Renal cortex interstitium (tissue), 11 donors: ENCODE data around the gene UGT1A7. TPM values are rescaled to one million over a fixed set of nuclear protein-coding genes. Genes with fewer than 3 reads are reported as not detected.

Experiments used
- DNase-seq, 11 donors: peaks; one replicate each; pipeline ENCODE4 v3.0.0-alpha.2; 2013; ENCODE audit warnings: low read depth in 9 of 11, low spot score in 4 of 11; ENCODE audit errors: extremely low read depth in 1 of 11
- polyA plus RNA-seq, 3 donors: library from polyadenylated mRNA; unstranded; fragments of 120-200 nt; gene quantifications; one replicate each; pipeline ENCODE4 v1.2.1, GENCODE V29; 2013; ENCODE audit not compliant: insufficient read length in 3 of 3

The UGT1A7 gene
- polyA plus RNA-seq, 3 donors: 0.09 TPM; not detected in 2

DNA sequence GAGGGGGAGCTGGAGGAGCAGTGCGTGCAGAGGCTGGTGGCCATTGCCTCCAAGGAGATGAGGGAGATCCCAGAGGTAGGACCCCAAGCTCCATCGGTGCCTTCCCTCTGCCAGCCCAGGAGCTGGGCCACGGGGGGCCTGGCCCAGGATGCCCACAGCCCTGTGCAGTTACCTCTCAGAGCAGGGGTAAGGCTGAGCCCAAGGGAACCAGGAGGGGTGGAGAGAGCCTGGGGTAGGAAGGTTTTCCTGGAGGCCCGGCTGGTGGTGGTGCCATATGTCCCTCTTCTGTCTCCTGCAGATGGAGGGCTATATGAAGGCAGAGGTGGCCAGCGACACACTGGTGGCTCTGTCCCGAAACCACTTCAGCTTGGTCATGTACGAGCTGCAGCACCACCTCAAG is 107.9 kb downstream of the UGT1A7 start:
- DNase-seq: no peak

DNA sequence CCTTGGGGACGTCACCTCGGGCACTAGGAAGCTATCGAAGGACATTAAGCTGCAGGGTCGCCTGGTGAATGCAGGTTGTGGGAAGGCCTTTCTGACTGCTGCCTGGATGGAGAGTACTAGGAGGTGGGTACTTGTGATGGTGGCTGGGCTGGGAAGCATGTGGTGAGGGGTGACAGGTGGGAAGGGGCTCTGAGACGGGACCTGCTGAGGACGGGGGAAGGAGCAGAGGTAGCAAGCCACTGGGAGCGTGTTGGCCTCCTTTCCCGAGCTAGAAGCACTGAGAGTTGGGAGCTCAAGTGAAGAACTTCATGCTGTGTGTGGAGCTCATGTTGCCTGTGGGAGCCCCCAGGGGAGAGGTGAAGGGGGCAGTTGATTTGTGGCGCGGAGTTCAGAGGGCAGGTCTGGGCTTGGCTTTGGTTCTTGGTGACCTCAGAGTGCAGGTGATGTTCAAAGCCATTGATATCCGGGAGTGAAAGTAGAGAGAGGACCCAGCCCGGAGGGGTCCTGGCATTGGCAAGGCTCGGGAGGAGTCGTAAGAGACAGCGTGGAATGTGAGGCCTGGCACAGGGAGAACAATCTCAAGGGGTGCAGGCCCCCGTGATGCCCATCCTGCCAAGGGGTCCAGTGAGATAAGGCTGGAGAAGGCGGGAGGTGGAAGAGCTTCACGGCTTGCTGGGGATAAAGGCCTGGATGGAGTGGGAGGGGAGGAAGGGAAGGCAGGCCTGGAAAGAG is 109.6 kb downstream of the UGT1A7 start:
- DNase-seq: no peak

GRCh38 chr2:233791883-233792329 is 110.2 kb downstream of the UGT1A7 start:
- DNase-seq: no peak

- no peak for DNase-seq
Measured at GRCh38 chr2:233792720-233793119, 111.0 kb downstream of the UGT1A7 start.

- no peak for DNase-seq
Measured at GRCh38 chr2:233793465-233794127, 111.9 kb downstream of the UGT1A7 start.

GRCh38 chr2:233794128-233794658 is 112.5 kb downstream of the UGT1A7 start:
- DNase-seq: no peak

DNA sequence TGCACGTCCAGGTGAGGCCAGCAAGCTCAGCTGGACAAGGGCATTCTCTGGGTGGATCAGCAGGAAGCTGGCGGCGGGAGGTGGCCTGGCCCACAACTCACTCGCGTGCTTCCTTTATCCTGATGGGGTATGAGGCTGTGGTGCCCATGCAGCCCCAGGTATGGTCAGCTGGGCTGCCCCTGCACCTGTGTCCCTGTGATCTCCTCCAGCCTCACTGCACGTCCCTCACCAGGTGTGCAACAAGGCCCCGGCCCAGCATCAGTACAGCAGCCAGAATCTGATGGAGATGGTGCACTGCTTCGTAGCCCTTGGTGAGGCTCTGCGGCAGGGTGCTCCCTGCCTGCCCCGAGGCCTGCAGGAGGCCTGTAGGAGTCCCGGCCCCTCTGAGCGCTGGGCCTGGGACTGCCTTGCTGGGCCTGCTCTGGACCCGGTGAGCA is 114.1 kb downstream of the UGT1A7 start:
- DNase-seq: no peak

GRCh38 chr2:233796254-233796653 is 114.6 kb downstream of the UGT1A7 start:
- no peak for DNase-seq

GRCh38 chr2:233798335-233799086 is 116.8 kb downstream of the UGT1A7 start:
- no peak for DNase-seq

DNA sequence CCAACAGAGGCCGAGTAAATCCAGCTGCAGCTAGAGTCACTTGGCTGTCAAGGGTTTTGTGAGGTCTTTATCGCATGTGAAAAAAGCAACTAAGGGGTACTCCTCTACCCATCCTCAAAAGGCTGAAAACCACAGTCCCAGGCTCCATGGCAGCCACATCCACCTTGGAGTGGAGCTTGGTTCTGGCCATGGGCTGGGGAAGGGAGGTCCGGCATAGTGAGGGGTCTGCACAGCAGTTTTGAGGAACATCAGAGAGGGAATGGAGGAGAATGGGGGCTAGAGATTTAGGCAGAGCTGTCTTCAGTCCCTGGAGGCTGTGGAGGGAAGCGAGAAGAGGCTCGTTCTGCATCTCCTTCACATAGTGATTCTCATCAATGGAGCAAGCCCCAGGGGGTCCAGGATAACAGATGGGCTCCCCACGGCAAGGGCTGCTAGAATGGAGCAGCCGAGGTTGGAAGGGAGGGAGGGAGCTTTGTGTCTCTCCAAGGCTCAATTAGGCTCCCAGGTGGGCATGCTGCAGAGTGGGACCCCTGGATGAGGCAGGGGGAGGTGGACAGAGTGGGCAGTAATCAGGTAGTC is 117.5 kb downstream of the UGT1A7 start:
- no peak for DNase-seq

DNA sequence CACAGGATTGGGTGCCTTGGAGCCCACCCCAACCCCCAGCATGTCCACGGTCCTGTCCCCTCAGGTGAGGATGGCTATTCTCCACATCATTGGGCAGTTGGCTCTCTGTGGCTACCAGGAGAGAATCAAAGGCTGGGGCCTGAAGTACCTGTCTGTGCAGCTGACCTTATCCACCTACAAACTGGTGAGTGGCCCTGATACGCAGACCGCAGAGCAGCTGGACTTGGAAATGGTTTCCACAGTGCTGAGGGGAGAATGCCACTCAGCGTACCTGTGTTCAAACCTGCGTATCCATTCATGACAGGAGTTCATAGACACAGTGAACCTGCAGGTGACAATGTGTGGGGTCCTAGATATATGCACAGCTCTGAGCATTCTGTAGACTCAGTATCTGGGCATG is 118.0 kb downstream of the UGT1A7 start:
- DNase-seq: no peak

GRCh38 chr2:233800208-233800607 is 118.5 kb downstream of the UGT1A7 start:
- DNase-seq: no peak

DNA sequence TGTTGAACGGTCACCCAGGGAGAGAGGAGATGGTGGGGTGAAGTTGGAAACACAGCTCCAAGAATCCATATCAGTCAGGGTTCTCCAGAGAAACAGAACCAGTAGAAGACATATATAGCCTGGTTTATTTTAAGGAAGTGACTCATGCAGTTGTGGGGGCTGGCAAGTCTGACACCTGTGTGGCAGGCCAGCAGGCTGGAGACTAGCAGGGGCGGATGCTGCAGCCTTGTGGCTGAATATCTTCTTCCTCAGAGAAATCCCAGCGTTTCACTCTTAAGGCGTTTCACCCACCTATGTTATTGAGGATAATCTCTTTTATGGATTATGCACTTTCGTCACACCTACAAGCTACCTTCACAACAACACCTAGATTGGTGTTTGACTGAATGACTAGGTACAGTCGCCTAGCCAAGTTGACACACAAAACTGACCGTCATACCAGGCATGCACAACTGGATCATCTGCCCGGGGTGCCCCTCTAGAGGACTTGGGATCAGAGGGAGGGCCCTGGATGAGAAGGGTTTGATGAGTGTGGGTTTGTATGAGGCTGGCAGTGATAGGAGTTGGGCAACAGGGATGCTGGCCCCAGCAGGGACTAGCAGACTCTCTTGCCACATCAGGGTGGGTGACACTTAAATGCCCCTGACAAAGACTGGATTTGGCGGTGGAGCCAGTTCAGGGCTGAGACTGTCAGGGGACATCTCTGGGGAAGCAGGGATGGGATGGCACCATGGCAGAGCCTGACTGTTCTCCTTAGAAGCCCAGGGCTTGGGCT is 119.8 kb downstream of the UGT1A7 start:
- DNase-seq: no peak

DNA sequence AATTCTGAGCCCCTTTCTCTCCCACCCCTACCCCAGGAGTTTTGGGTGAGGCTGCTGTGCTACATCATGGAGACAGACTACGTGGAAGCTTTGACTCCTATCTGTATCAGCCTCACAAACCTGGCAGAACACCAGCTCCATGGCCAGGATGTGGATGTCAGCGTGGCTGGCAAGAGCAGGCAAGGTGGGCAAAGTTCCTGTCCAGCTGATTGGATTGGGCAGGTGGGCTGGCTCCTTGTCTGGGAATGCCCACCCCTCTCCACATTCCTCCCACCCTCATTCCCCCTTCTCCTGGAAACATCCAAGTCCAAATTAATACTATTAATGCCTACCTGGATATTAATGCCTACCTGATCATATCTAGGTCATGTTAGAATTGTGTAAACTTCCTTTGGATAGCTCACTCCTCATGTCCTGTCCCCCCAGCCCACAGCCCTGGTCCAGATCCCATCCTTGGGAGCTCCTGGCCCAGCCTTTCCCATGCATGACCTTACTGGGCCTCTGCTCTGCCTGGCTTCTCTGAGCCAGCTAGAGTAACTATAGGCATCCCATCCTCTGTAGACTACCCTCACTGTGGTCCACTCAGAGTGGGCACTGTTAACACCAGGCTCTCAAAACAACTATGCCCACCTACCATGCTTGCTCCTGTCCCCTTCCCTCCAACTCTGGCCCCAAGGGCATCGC is 120.6 kb downstream of the UGT1A7 start:
- DNase-seq: no peak

- DNase-seq: no peak
Measured at GRCh38 chr2:233803292-233803911, 121.7 kb downstream of the UGT1A7 start.

- no peak for DNase-seq
Measured at GRCh38 chr2:233803994-233804393, 122.3 kb downstream of the UGT1A7 start.

GRCh38 chr2:233807215-233807865 is 125.6 kb downstream of the UGT1A7 start:
- DNase-seq: no peak
